Naive thymus-derived CD4-positive, alpha-beta T cell (primary cell): ENCODE data around the gene UBXN11. TPM values are rescaled to one million over a fixed set of nuclear protein-coding genes. Genes with fewer than 3 reads are reported as not detected.
A peak's percentile ranks its signal among the peaks of the same experiment; 100 is the strongest.

Experiments used
- ATAC-seq: fragments of 150-1000 bp; cut with Tn5 transposase; 2 replicates; pipeline ENCODE4 v1.10.0; 2021; ENCODE audit warnings: mild to moderate bottlenecking, moderate library complexity
- CTCF ChIA-PET: fragments of 350-600 bp; sonication (Branson Sonifier 250); formaldehyde crosslinking; loops from one replicate; lab custom pipeline; 2021; ENCODE audit warnings: antibody characterized with exemption; lab: Charles Lee
- POLR2A ChIA-PET: fragments of 350-600 bp; sonication (Branson Sonifier 250); formaldehyde crosslinking; loops from one replicate; lab custom pipeline; 2021; ENCODE audit warnings: antibody characterized with exemption, inconsistent platforms; lab: Charles Lee
- DNase-seq, 9 donors: peaks; one replicate each; pipeline versions ENCODE4 v3.0.0 to v3.0.0-alpha.2; 2020 to 2022; ENCODE audit warnings: mixed read lengths in 1 of 9
- H3K27ac ChIP-seq: one replicate; pipeline ENCODE4 v1.7.0; 2013; ENCODE audit warnings: mild to moderate bottlenecking, low read depth, low read length, moderate library complexity
- H3K27me3 ChIP-seq, 2 donors: one replicate each; pipeline ENCODE4 v1.7.0; 2013; ENCODE audit warnings: low read length in 2 of 2, mild to moderate bottlenecking in 2 of 2, moderate library complexity in 2 of 2; ENCODE audit not compliant: control insufficient read depth in 2 of 2, insufficient read depth in 2 of 2
- H3K36me3 ChIP-seq, 3 experiments: 1 replicate in 2 of 3; 2 replicates in 1 of 3; pipeline ENCODE4 v1.7.0; 2013; ENCODE audit warnings: low read length in 3 of 3, mild to moderate bottlenecking in 3 of 3, moderate library complexity in 1 of 3; ENCODE audit not compliant: insufficient read depth in 3 of 3, control insufficient read depth in 2 of 3
- H3K4me1 ChIP-seq, 2 donors: one replicate each; pipeline ENCODE4 v1.7.0; 2013; ENCODE audit warnings: low read length in 2 of 2, mild to moderate bottlenecking in 2 of 2, moderate library complexity in 1 of 2; ENCODE audit not compliant: control insufficient read depth in 2 of 2, insufficient read depth in 2 of 2
- H3K4me3 ChIP-seq: 2 replicates; pipeline ENCODE4 v1.7.0; 2013; ENCODE audit warnings: mild to moderate bottlenecking, low read length
- H3K9me3 ChIP-seq, 3 experiments: 1 replicate in 2 of 3; 2 replicates in 1 of 3; pipeline ENCODE4 v1.7.0; 2013; ENCODE audit warnings: low read length in 3 of 3; ENCODE audit not compliant: control insufficient read depth in 2 of 3
- H3K27ac Mint-ChIP-seq, 9 donors: one replicate each; pipeline ENCODE4 v1.8.0; 2020 to 2022; ENCODE audit warnings: mixed read lengths in 9 of 9, mild to moderate bottlenecking in 8 of 9, moderate library complexity in 5 of 9, inconsistent platforms in 2 of 9
- H3K27me3 Mint-ChIP-seq, 5 donors: one replicate each; pipeline ENCODE4 v1.8.0; 2021 to 2022; ENCODE audit warnings: mixed read lengths in 5 of 5, mild to moderate bottlenecking in 1 of 5
- H3K36me3 Mint-ChIP-seq, 5 donors: one replicate each; pipeline ENCODE4 v1.8.0; 2020 to 2022; ENCODE audit warnings: mixed read lengths in 5 of 5, mild to moderate bottlenecking in 3 of 5, inconsistent platforms in 1 of 5
- H3K4me1 Mint-ChIP-seq, 7 donors: one replicate each; pipeline ENCODE4 v1.8.0; 2020 to 2022; ENCODE audit warnings: mixed read lengths in 7 of 7, mild to moderate bottlenecking in 3 of 7, inconsistent platforms in 1 of 7
- H3K4me3 Mint-ChIP-seq, 10 donors: one replicate each; pipeline ENCODE4 v1.8.0; 2020 to 2022; ENCODE audit warnings: mild to moderate bottlenecking in 10 of 10, mixed read lengths in 10 of 10, moderate library complexity in 6 of 10, inconsistent platforms in 2 of 10
- H3K9me3 Mint-ChIP-seq, 11 donors: one replicate each; pipeline ENCODE4 v1.8.0; 2020 to 2022; ENCODE audit warnings: mixed read lengths in 11 of 11, mild to moderate bottlenecking in 4 of 11, inconsistent platforms in 1 of 11, moderate library complexity in 1 of 11
- intact Hi-C, 2 donors: fragments of 100-400 bp; cut with micrococcal nuclease; formaldehyde crosslinking; loops; one replicate each; pipeline ENCODE4 v1.15.1; 2023
- polyA plus RNA-seq, 2 donors: library from polyadenylated mRNA; unstranded; fragments of 300-500 nt; fragmentation: Illumina TruSeq; gene quantifications; one replicate each; pipeline ENCODE4 v1.2.3, GENCODE V29; 2021
- total RNA-seq, 6 experiments: library from RNA in 5 of 6; stranded (reverse) in 5 of 6; gene quantifications; 1 replicate in 5 of 6; 2 replicates in 1 of 6; pipeline ENCODE4 v1.2.3 and lab custom pipeline; 2021 to 2026

The UBXN11 gene
- total RNA-seq (100 to 1,000 TPM in 3 of 5 experiments, 10 to 100 TPM in 2; 35.7 to 131 (median 124) TPM), polyA plus RNA-seq (10 to 100 TPM; 10.5 to 13.6 TPM), total RNA-seq (lab: John Stamatoyannopoulos, UW) (51.2 reads per million, percentile 72 among the genes with 10 or more reads in this experiment)

- Histone ChIP-seq H3K27ac (peak within 1 kb of the TSS; percentile 76), H3K27me3 (no peaks in the 10 kb centered on the region), H3K4me1 (peaks cover 16 to 31% of the 10 kb centered on the region in 2 donors), H3K9me3 (no peaks in the 10 kb centered on the region), H3K36me3 (no peaks in the 10 kb centered on the region), H3K4me3 (peak within 1 kb of the TSS; percentile 87)
- H3K27me3 Mint-ChIP-seq, result no peaks in the 10 kb centered on the region
- no peaks in the 10 kb centered on the region for H3K9me3 Mint-ChIP-seq
- DNase-seq, result peak; percentile 66 to 95 (median 89)
- intact Hi-C loops, result loop anchor here (1.0 to 5.0 kb wide), 9 partner anchors 11 to 401 kb away; partner anchors contain the start of genes CD52 (in 2 of the 2), HMGN2 (in 2 of the 2) and ARID1A (in 1 of the 2)
- H3K36me3 Mint-ChIP-seq, result no peaks in the 10 kb centered on the region
- peak within 1 kb of the TSS; percentile 90 to 99 (median 96) for H3K27ac Mint-ChIP-seq
- peak; percentile 99 for ATAC-seq
- H3K4me3 Mint-ChIP-seq, result peak within 1 kb of the TSS; percentile 93 to 99 (median 98)
- peaks cover 25 to 58% (median 34%) of the 10 kb centered on the region in 7 donors for H3K4me1 Mint-ChIP-seq
- POLR2A ChIA-PET, result interaction anchor here (0.7 to 35.3 kb wide), 9 partner anchors 9 to 522 kb away, joined by 3 to 1967 read pairs (median 6); partner anchors contain the start of genes CD52, CEP85 and SH3BGRL3
- CTCF ChIA-PET, result interaction anchor here (1.3 to 7.1 kb wide), 5 partner anchors 11 to 31 kb away, joined by 6 to 131 read pairs (median 13); partner anchors contain the start of genes CD52 and SH3BGRL3
These were observed at the start of gene UBXN11 for GRCh38 chr1:26306290-26307229. Gene UBXN11 (minus strand): TSS chr1:26306636. CDS start chr1:26302883, 3,753 bp downstream.

GRCh38 chr1:26356106-26356505 is 49.7 kb upstream of the UBXN11 start:
- Mint-ChIP-seq H3K4me1 (peaks cover 17 to 37% (median 26%) of the 10 kb centered on the region in 7 donors), H3K27ac (peak overlapping the region in 3 of 9 donors; percentile 57 to 82 (median 66)), H3K36me3 (no peaks in the 10 kb centered on the region), H3K4me3 (no peak overlapping the region), H3K9me3 (no peaks in the 10 kb centered on the region), H3K27me3 (peaks cover 6 to 20% (median 12%) of the 10 kb centered on the region in 5 donors)
- intact Hi-C loops, result no loop called here
- H3K4me1 ChIP-seq, result peaks cover 22 to 24% of the 10 kb centered on the region in 2 donors
- ChIA-PET POLR2A (no interaction called here), CTCF (no interaction called here)
- no peak overlapping the region for H3K4me3 ChIP-seq
- ATAC-seq, result no peak
- H3K9me3 ChIP-seq, result no peaks in the 10 kb centered on the region
- no peak overlapping the region for H3K27ac ChIP-seq
- no peaks in the 10 kb centered on the region for H3K27me3 ChIP-seq
- no peak for DNase-seq
- no peaks in the 10 kb centered on the region for H3K36me3 ChIP-seq

GRCh38 chr1:26354972-26355371 is 48.5 kb upstream of the UBXN11 start:
- H3K4me1 Mint-ChIP-seq, result peaks cover 13 to 29% (median 16%) of the 10 kb centered on the region in 7 donors
- no peaks in the 10 kb centered on the region for H3K9me3 Mint-ChIP-seq
- no peaks in the 10 kb centered on the region for H3K27me3 ChIP-seq
- no peaks in the 10 kb centered on the region for H3K9me3 ChIP-seq
- ATAC-seq (no peak), DNase-seq (no peak)
- H3K36me3 Mint-ChIP-seq, result no peaks in the 10 kb centered on the region
- no peak overlapping the region for H3K27ac Mint-ChIP-seq
- H3K4me3 ChIP-seq, result no peak overlapping the region
- no peaks in the 10 kb centered on the region for H3K36me3 ChIP-seq
- H3K4me1 ChIP-seq, result peaks cover 14 to 15% of the 10 kb centered on the region in 2 donors
- POLR2A ChIA-PET, result interaction anchor here (1.2 to 1.6 kb wide), 2 partner anchors 9 to 14 kb away, joined by 3 to 4 read pairs; no protein-coding TSS in a partner anchor
- peaks cover 0 to 12% (median 6%) of the 10 kb centered on the region in 5 donors for H3K27me3 Mint-ChIP-seq
- no peak overlapping the region for H3K4me3 Mint-ChIP-seq
- no peak overlapping the region for H3K27ac ChIP-seq
- CTCF ChIA-PET, result no interaction called here
- intact Hi-C loops, result no loop called here

GRCh38 chr1:26353976-26354820 is 47.8 kb upstream of the UBXN11 start, which contains the start of gene CRYBG2:
Gene CRYBG2 (minus strand): TSS chr1:26354130. CDS start chr1:26346657, 7,473 bp downstream.
- DNase-seq (no peak), ATAC-seq (no peak)
- intact Hi-C loops, result no loop called here
- H3K9me3 ChIP-seq, result no peaks in the 10 kb centered on the region
- CTCF ChIA-PET, result no interaction called here
- peaks cover 0 to 6% (median 6%) of the 10 kb centered on the region in 5 donors for H3K27me3 Mint-ChIP-seq
- no peak within 1 kb of the TSS for H3K27ac ChIP-seq
- H3K9me3 Mint-ChIP-seq, result no peaks in the 10 kb centered on the region
- no peaks in the 10 kb centered on the region for H3K36me3 Mint-ChIP-seq
- POLR2A ChIA-PET, result interaction anchor here (0.7 to 1.6 kb wide), 4 partner anchors 10 to 39 kb away, joined by 3 to 4 read pairs (median 3); no protein-coding TSS in a partner anchor
- H3K27me3 ChIP-seq, result no peaks in the 10 kb centered on the region
- H3K4me3 Mint-ChIP-seq, result no peak within 1 kb of the TSS
- H3K4me1 ChIP-seq, result peaks cover 8 to 10% of the 10 kb centered on the region in 2 donors
- peaks cover 9 to 22% (median 9%) of the 10 kb centered on the region in 7 donors for H3K4me1 Mint-ChIP-seq
- no peaks in the 10 kb centered on the region for H3K36me3 ChIP-seq
- no peak within 1 kb of the TSS for H3K27ac Mint-ChIP-seq
- H3K4me3 ChIP-seq, result no peak within 1 kb of the TSS

GRCh38 chr1:26353210-26353859 is 46.9 kb upstream of the UBXN11 start:
- Histone ChIP-seq H3K4me1 (peaks cover 0 to 1% of the 10 kb centered on the region in 2 donors), H3K9me3 (no peaks in the 10 kb centered on the region), H3K27me3 (no peaks in the 10 kb centered on the region), H3K36me3 (no peaks in the 10 kb centered on the region), H3K27ac (no peak overlapping the region), H3K4me3 (no peak overlapping the region)
- Mint-ChIP-seq H3K4me3 (no peak overlapping the region), H3K9me3 (no peaks in the 10 kb centered on the region), H3K36me3 (no peaks in the 10 kb centered on the region), H3K27ac (no peak overlapping the region), H3K27me3 (peaks cover 0 to 3% (median 0%) of the 10 kb centered on the region in 5 donors), H3K4me1 (peaks cover under 1 to 14% (median under 1%) of the 10 kb centered on the region in 7 donors)
- CTCF ChIA-PET, result no interaction called here
- no peak for ATAC-seq
- intact Hi-C loops, result no loop called here
- POLR2A ChIA-PET, result interaction anchor here (0.6 to 0.9 kb wide), 3 partner anchors 17 to 805 kb away, joined by 3 read pairs; no protein-coding TSS in a partner anchor
- DNase-seq, result no peak
